Measurements from ENCODE around the gene PARVB. TPM values are rescaled to one million over a fixed set of nuclear protein-coding genes. Genes with fewer than 3 reads are reported as not detected.

PARVB gene
- total and polyA plus RNA-seq, 9 of the 15 experiments (the other 6 are each of a cell fraction or from before 2014, with no cell fraction given), result 1.1 to 59.2 (median 29.2) TPM

DNA sequence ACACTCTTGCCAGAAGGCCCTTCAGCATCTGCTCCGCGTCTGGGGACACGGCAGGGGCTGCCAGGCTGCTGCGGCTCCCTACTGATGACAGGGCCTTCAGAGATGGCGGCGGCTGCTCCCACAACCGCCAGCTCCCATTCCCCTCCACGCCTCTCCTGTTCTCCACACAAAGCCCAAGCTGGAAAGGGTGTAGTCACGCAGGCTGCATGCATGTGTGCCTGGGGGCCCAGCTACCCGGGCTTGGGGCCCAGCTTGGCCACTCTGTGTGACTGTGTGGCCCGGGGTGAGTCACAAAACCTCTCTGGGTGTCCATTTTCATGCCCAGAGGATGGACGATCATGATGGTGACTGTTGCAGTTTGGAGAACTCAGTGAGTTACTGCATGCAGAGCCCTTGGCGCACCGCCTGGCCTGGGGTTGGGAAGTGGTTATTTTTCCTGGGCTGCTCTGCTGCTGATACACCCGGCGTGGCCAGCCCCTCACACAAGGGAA lies 31.7 kb upstream of the PARVB start:
- H3K9me1 ChIP-seq (ENCODE audit: control insufficient read depth, insufficient read depth, low read length), result no peaks in the 10 kb centered on the region
- no TSS peak for BruUV-seq (replicated peaks)
- WGBS (ENCODE audit: insufficient coverage, low coverage, missing lambda C conversion rate), result 83% methylated on average over 7 of the region's 16 CpGs
- no peak overlapping the region for H2AFZ ChIP-seq (ENCODE audit: low read depth, low read length)
- in situ Hi-C loops (cut with MboI) (no loop called here), intact Hi-C loops (cut with micrococcal nuclease) (loop anchor here (10.0 kb wide), 1 partner anchor 632 kb away; no protein-coding TSS in a partner anchor)
- H3K4me2 ChIP-seq (ENCODE audit: insufficient read depth, low read length), result no peak overlapping the region
- POLR2A ChIA-PET, result interaction anchor here (0.6 to 1.2 kb wide), 2 partner anchors 94 to 157 kb away, joined by 4 to 8 read pairs; no protein-coding TSS in a partner anchor
- no peaks in the 10 kb centered on the region for H3K27me3 ChIP-seq (ENCODE audit: control insufficient read depth in 2 of 2, insufficient read depth in 2 of 2, low read length in 2 of 2)
- no peak overlapping the region for H3K9ac ChIP-seq (ENCODE audit: insufficient read depth in 1 of 2, low read depth in 2 of 2, low read length in 2 of 2)
- CTCF ChIA-PET (ENCODE audit: low intra/inter-chr PET ratio), result interaction anchor here (0.6 to 2.1 kb wide), 4 partner anchors 89 to 632 kb away, joined by 3 to 20 read pairs (median 6); no protein-coding TSS in a partner anchor
- FAIRE-seq (no peak), DNase-seq (ENCODE audit: extremely low read depth in 1 of 4, low spot score in 3 of 4) (no peak), ATAC-seq (no peak)
- H3K9me3 ChIP-seq (replicated peaks; ENCODE audit: control insufficient read depth, insufficient read depth, low read depth, low read length), result no peaks in the 10 kb centered on the region
- peaks cover 0 to 7% of the 10 kb centered on the region in 2 experiments; a peak in 1 of 5 replicates for H3K4me1 ChIP-seq (replicated peaks in 1 of 2; ENCODE audit: control insufficient read depth in 2 of 2, insufficient read depth in 2 of 2, low read length in 2 of 2)
- TF ChIP-seq ZNF3 (CRISPR knock-in tag; IDR thresholded peaks at IDR 0.05), result no peak
- no peak for TF ChIP-seq NR2C1 (IDR thresholded peaks at IDR 0.05)
- no peak for TF ChIP-seq NR2C1 (tag; IDR thresholded peaks at IDR 0.05)
- TF ChIP-seq RB1 (IDR thresholded peaks at IDR 0.05; ENCODE audit: low read depth), result no peak
- H3K27ac ChIP-seq (ENCODE audit: extremely low read depth, low read depth, low read length), result no peak overlapping the region
- peaks cover 10% of the 10 kb centered on the region; the same call in 1 of the 2 replicates for H4K20me1 ChIP-seq (replicated peaks; ENCODE audit: control insufficient read depth, insufficient read depth, low read length)
- H3K36me3 ChIP-seq (ENCODE audit: control insufficient read depth, insufficient read depth, low read length), result peaks cover 78% of the 10 kb centered on the region; the same call in 2 of the 3 replicates
- H3K79me2 ChIP-seq (ENCODE audit: control insufficient read depth, insufficient read depth, low read length), result no peaks in the 10 kb centered on the region
- H3K4me3 ChIP-seq, result no peak overlapping the region
